HG03175 (cell line): ENCODE results near the gene GNG2.

ENCODE experiments used
- ATAC-seq: cut with Tn5 transposase; IDR thresholded peaks from one replicate; pipeline ENCODE4 v1.9.1; 2021; ENCODE audit warnings: mild to moderate bottlenecking, moderate library complexity; ENCODE audit not compliant: unreplicated experiment

Gene GNG2

DNA sequence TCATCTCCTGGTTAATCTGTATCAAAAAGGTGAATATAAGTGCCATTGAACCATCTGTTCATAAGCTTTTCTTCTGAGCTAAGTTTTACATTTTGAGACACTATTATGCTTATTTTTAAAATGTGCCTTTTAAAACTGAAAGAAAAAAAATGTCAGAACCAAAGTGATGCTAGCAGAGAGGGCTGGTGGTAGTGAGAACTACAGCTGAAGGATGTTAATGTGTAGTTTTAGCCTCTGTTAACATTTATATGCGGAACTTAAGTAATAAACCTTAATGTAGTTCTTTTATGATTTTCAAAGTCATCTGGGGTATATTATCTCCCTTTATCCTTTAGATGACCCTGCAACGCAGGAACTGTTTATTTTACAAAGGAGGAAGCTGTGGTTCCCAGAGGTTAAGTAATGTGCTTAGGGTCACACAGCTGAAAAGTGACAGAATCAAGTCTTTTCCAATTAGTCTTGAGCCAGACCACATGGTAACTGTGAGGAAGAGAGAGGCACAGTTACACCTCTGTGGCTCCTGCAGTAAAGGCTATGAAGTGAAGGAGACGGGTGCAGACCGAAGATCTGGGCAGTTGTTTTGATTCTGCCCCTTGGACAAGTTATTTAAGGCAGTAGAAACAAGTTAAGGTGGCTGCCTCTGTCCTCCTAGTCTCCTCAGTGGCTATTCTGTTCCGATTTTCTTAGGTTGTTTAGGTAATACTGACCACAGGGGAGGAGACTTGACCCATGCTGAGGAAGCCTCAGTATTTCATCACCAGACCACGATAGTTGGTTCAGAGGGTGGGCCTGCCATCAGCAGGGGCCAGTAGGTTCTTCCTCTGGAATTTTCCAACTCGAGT lies 23.9 kb downstream of the GNG2 start:
- peak; percentile 76 for ATAC-seq

DNA sequence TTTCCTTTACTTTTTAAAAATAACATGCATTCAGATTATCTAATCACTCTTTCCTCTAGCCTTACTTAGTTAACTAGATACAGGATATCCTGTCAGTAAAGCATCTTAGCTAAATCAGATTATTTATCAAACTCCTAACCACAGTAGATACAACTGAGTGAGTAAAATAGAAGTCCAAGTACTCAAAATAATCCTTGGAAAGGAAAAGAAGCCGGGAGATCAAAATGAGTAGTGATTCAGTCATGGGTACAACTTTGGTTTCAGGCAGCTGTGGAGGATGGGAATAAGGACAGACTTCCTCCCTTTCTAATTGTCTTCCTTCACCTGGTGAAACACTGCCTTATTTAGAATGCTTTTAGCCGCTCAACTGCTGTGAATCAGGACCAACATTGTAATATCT lies 29.4 kb downstream of the GNG2 start:
- no peak for ATAC-seq

GRCh38 chr14:51894250-51894649 lies 33.8 kb downstream of the GNG2 start:
- ATAC-seq, result no peak

- no peak for ATAC-seq
These were observed 35.0 kb downstream of the GNG2 start for GRCh38 chr14:51895375-51895774.

DNA sequence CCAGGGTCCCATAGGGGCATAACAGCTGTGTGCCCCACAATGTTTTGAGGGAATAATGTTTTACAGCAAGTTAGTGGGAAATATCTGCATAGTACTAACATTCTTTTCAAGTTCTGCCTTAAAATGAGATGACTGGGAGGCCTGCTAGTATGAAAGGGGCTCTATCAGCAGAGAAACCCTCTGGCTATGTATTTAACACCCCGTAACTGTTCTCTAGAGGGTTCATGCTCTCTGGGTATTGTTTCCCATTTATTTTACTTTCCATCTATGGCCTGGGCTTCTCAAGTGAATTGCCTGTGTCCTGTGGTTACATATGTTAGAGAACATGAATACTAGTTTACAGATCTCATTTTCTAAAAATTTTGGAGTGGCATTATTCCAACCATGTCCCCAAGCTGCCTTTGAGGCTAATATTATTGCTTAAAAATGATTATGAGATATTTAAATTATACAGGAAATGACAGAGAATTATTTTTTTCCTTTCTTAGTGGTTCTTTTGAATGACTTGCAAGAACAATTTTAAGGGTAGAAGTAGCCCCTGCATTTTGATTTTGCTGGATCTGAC lies 37.5 kb downstream of the GNG2 start:
- ATAC-seq, result no peak

DNA sequence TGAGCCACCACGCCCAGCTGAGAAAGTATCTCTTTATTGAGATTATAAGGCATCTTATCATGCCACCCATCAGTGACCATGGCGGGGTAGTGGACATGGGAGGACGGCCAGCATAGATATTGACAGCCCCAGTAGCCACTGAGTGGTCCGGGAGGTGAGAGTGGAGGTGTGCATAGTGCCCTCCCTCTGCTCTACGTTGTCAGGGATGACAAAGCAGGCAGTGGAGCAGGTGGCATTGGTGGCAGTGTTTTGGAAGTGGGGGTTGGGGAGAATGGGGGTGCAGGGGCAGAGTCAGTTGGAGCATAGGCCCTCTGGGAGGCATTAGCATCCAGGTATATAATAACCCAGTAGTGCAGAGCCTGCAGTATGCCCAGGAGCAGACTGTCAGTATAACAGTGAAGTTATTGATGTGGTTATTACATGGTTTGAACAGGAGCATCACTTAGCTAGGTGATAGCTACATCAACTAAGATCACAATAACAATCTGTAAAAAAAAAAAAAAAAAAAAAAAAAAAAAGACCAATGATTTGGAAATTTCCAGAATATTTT lies 41.1 kb downstream of the GNG2 start:
- ATAC-seq, result no peak

GRCh38 chr14:51905656-51906121 lies 45.3 kb downstream of the GNG2 start:
- ATAC-seq, result peak; percentile 76

GRCh38 chr14:51908086-51908485 lies 47.7 kb downstream of the GNG2 start:
- no peak for ATAC-seq

GRCh38 chr14:51912112-51912786 lies 51.8 kb downstream of the GNG2 start:
- ATAC-seq, result no peak

GRCh38 chr14:51914310-51914709 lies 53.9 kb downstream of the GNG2 start:
- no peak for ATAC-seq

DNA sequence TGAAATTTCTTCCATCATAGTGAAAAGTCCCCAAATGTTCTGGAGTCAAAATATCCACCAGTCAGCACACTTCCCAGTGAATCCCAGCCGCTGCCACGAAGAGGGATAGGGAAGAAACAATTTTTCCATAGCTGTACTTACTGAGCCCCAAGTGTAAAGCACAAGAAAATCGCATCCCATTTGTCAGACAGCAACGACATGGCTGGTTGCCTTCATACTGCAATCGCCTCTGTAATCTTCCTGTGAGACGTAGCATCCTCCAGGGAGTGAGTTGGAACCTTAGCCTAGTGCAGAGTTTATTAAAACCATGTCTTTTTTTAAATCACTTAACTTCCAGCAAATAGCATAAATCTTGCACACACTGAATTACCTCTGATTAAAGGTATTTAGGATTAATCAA lies 56.8 kb downstream of the GNG2 start:
- no peak for ATAC-seq

DNA sequence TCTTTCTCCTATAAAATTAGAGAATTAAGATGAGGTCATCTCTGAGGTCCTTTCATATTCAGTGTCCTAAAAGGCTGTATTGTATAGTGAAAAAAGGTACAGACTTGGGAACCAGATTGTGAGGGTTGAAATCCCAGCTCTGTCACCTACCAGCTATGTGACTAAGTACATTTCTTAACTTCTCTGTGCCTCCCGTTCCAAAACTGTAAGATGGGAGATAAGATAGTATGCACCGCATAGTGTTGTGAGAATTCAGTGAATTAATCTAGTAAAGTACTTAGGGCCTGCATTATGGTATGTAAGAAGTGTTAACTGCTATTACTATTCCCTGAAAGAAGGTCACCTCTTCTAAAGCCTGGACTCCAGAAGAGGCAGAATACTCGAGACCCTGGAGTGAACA lies 60.6 kb downstream of the GNG2 start:
- ATAC-seq, result no peak

GRCh38 chr14:51922624-51923023 lies 62.2 kb downstream of the GNG2 start:
- ATAC-seq, result no peak

DNA sequence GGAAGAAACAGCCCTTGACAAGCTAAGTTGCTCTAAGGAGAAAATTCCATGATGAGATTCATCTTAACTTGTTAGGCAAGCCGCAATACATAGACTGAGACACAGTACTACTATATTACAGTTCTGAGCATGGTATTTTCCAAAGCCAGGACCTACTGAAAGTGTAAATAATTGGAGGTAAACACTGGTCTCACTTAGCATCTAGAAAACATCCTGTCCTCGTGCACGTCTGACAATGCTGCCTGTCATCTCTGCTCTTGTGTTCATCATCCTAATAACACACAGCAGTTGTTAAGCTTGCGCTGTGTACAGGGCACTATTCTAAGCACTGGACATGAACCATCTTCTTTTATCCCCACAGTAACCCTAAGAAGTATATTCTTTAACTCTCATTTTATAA lies 64.2 kb downstream of the GNG2 start:
- no peak for ATAC-seq

DNA sequence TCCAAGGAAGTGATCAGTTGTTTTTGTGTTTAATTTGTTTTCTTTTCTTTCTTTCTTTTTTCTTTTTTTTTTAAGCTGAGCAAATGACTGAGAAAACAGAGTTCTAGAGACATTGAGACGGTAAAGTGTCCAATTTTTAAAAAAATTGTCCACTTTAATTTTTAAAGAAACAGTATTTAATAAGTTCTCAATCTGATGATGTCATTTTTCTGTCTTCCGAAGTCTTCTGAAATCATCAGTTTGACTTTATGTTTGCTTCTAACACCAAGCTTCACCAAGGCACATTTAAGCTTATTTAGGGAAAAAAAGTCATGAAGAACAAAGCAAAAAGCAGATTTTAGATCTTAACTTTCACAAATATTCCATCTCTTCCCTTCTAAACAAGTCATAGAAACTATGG lies 65.6 kb downstream of the GNG2 start:
- ATAC-seq, result no peak

DNA sequence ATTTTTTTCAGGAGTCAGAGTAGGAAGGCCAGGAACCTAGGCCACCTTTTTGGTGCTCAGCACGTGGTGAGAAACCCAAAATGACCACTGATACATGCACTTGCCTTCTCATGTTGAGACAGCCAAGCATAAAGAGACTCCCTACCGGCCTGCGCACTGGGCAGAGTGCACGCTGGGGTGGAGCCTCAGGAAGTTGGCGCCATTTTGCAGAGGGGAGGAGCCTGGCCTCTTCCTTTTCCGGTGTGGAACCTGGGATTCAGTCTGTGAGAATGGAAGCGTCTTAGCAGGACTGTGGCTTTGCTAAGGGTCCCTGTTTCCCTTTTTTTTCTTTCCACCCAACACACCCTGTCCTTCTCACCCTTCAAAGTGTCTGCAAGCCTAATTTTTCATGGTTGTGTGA lies 66.0 kb downstream of the GNG2 start:
- no peak for ATAC-seq

DNA sequence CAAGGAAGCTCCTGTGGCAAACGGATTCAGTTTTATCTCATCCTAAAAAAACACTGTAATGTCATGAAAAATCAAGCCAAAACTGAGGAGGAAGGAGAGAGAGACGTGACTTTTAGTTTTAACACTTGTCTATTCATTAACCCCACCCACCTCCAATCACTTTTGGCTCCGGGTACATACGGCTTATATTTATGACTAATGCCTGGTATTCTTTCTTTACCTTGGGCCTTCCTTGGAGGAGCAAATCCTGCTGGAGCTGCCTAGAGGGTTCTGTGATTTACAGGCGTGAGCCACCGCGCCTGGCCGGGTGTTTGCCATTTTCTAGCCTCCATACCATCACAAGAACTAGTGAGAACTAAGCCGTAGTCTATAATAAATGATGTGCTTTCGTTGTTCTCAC lies 68.2 kb downstream of the GNG2 start:
- no peak for ATAC-seq

GRCh38 chr14:51929166-51929565 lies 68.8 kb downstream of the GNG2 start:
- no peak for ATAC-seq

- ATAC-seq, result no peak
These were observed 69.7 kb downstream of the GNG2 start for GRCh38 chr14:51929910-51930682.

DNA sequence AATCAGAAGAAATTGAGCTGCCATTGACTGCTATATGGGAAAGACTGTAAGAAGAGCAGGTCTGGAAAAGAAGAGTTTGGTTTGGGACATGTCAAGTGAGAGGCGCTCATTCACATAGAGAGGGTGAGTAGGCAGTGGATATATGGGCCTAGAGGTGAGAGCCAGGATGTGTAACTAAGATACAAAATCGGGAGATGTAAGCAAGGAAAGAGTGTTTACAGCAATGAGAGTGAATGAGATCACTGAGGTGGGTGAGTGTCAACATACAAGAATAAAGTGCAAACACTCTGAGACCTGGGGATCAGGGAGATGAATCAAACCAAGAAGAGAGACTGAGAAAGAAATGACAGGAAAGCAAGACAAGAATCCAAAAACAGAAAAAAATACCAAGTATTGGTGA lies 70.9 kb downstream of the GNG2 start:
- ATAC-seq, result no peak

GRCh38 chr14:51933191-51933590 lies 72.8 kb downstream of the GNG2 start:
- ATAC-seq, result no peak
